22Rv1 (cell line): ENCODE data around the gene ZNF500.

ENCODE experiments used
- CTCF ChIP-seq: fragments of 450-650 bp; IDR thresholded peaks from 2 replicates; pipeline ENCODE4 v1.5.1; 2017; ENCODE audit warnings: mild to moderate bottlenecking
- ZFX ChIP-seq: fragments of 450-650 bp; IDR thresholded peaks from 2 replicates; pipeline ENCODE4 v1.6.1; 2017; ENCODE audit warnings: antibody characterized with exemption, borderline replicate concordance

GRCh38 chr16:4700380-4700996, 66.5 kb downstream of the ZNF500 start:
- TF ChIP-seq CTCF: no peak
- TF ChIP-seq ZFX: no peak
